ENCODE data around the gene TMPRSS6. TPM values are rescaled to one million over a fixed set of nuclear protein-coding genes. Genes with fewer than 3 reads are reported as not detected.
A peak's percentile ranks its signal among the peaks of the same experiment; 100 is the strongest.

TMPRSS6 gene
- total and polyA plus RNA-seq, 2 of the 13 experiments (the other 11 are each of a cell fraction or from before 2014, with no cell fraction given) = 4.2 to 4.8 TPM

- TF ChIP-seq ZNF567 (CRISPR knock-in tag; IDR thresholded peaks at IDR 0.05; ENCODE audit: borderline replicate concordance) (0 out of 2 replicates have a peak, but pooled peaks have one; percentile 22), RBM39 (IDR thresholded peaks at IDR 0.05; ENCODE audit: low read depth, low read length, poor library complexity, severe bottlenecking) (peak; percentile 51), ZNF382 (CRISPR knock-in tag; IDR thresholded peaks at IDR 0.05; ENCODE audit: borderline replicate concordance) (no peak), SRSF1 (optimal IDR thresholded peaks at IDR 0.05; ENCODE audit: low read depth, low read length) (peak; percentile 44), ZNF547 (CRISPR knock-in tag; IDR thresholded peaks at IDR 0.05) (no peak), MZF1 (CRISPR knock-in tag; IDR thresholded peaks at IDR 0.05; ENCODE audit: borderline replicate concordance) (no peak), FLYWCH1 (CRISPR knock-in tag; IDR thresholded peaks at IDR 0.05) (0 out of 2 replicates have a peak, but pooled peaks have one; percentile 50), ZGPAT (CRISPR knock-in tag; IDR thresholded peaks at IDR 0.05) (no peak), GABPB1 (CRISPR knock-in tag; IDR thresholded peaks at IDR 0.05) (peak; percentile 43), HMGA1 (CRISPR knock-in tag; conservative IDR thresholded peaks at IDR 0.05) (no peak), ZNF883 (CRISPR knock-in tag; IDR thresholded peaks at IDR 0.05; ENCODE audit: not compliant biosample characterization) (peak; percentile 13), ZBTB10 (CRISPR knock-in tag; IDR thresholded peaks at IDR 0.05; ENCODE audit: borderline replicate concordance) (peak; percentile 12; the same call in 1 of the 2 replicates), ZNF143 (CRISPR knock-in tag; IDR thresholded peaks at IDR 0.05) (no peak), ZNF121 (CRISPR knock-in tag; IDR thresholded peaks at IDR 0.05) (0 out of 2 replicates have a peak, but pooled peaks have one; percentile 28), ZFX (CRISPR knock-in tag; IDR thresholded peaks at IDR 0.05; ENCODE audit: low read depth) (peak; percentile 32)
- TF ChIP-seq, protein P1, sequence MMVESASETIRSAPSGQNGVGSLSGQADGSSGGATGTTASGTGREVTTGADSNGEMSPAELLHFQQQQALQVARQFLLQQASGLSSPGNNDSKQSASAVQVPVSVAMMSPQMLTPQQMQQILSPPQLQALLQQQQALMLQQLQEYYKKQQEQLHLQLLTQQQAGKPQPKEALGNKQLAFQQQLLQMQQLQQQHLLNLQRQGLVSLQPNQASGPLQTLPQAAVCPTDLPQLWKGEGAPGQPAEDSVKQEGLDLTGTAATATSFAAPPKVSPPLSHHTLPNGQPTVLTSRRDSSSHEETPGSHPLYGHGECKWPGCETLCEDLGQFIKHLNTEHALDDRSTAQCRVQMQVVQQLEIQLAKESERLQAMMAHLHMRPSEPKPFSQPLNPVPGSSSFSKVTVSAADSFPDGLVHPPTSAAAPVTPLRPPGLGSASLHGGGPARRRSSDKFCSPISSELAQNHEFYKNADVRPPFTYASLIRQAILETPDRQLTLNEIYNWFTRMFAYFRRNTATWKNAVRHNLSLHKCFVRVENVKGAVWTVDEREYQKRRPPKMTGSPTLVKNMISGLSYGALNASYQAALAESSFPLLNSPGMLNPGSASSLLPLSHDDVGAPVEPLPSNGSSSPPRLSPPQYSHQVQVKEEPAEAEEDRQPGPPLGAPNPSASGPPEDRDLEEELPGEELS (CRISPR knock-in tag; IDR thresholded peaks at IDR 0.05) = 0 out of 2 replicates have a peak, but pooled peaks have one; percentile 8
- TF ChIP-seq, protein P2, sequence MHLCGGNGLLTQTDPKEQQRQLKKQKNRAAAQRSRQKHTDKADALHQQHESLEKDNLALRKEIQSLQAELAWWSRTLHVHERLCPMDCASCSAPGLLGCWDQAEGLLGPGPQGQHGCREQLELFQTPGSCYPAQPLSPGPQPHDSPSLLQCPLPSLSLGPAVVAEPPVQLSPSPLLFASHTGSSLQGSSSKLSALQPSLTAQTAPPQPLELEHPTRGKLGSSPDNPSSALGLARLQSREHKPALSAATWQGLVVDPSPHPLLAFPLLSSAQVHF (CRISPR knock-in tag; IDR thresholded peaks at IDR 0.05) = 0 out of 2 replicates have a peak, but pooled peaks have one; percentile 24
Measured at GRCh38 chr22:37019309-37020191, 90.0 kb downstream of the TMPRSS6 start, which contains the start of the genes MPST and TST (continued).
